HepG2 (cell line): ENCODE measurements around the gene HOXA5. TPM values are rescaled to one million over a fixed set of nuclear protein-coding genes. Genes with fewer than 3 reads are reported as not detected.

Source experiments
- ATAC-seq: fragments of 200-7000 bp; cut with Tn5 transposase; 3 replicates; pipeline ENCODE4 v1.9.1; 2020; ENCODE audit warnings: mild to moderate bottlenecking, moderate library complexity
- BruUV-seq: library from RNA; stranded (reverse); fragments of 400-500 nt; replicated peaks from 2 replicates; lab custom pipeline; 2021; lab: Mats Ljungman, UMichigan
- CTCF ChIA-PET: fragments of 300-600 bp; formaldehyde crosslinking; extraction: SDS; loops from one replicate; lab custom pipeline; 2021; ENCODE audit warnings: low total read pairs, inconsistent platforms, low intra/inter-chr PET ratio; lab: Yijun Ruan, JAX
- POLR2A ChIA-PET: fragments of 350-600 bp; sonication (Branson Sonifier 250); formaldehyde crosslinking; loops from one replicate; lab custom pipeline; 2020; ENCODE audit warnings: antibody characterized with exemption, inconsistent platforms; lab: Yijun Ruan, JAX
- DNase-seq: peaks from one replicate; pipeline ENCODE4 v3.0.0-alpha.2; 2015; ENCODE audit warnings: low spot score
- FAIRE-seq: peaks from 3 replicates; lab custom pipeline; 2011; peaks lifted over from hg19 to GRCh38; lab: Jason Lieb, UNC
- H2AFZ ChIP-seq: one replicate; pipeline ENCODE4 v1.6.1; 2011; ENCODE audit warnings: low read length, inconsistent platforms
- H3K27ac ChIP-seq: fragments of 300-600 bp; 3 replicates; pipeline ENCODE4 v1.8.0; 2011; ENCODE audit warnings: mixed run types, mild to moderate bottlenecking, mixed read lengths, low read length, inconsistent platforms; ENCODE audit not compliant: insufficient read depth; ENCODE audit errors: extremely low read length
- H3K27me3 ChIP-seq, 2 experiments: fragments of 200-600 bp in 1 of 2; 2 replicates in 1 of 2; 3 replicates in 1 of 2; pipeline versions ENCODE4 v1.6.0 to v1.8.0; 2011; ENCODE audit warnings: low read length in 2 of 2, mild to moderate bottlenecking in 2 of 2, moderate library complexity in 2 of 2, inconsistent platforms in 1 of 2; ENCODE audit not compliant: insufficient read depth in 2 of 2, control insufficient read depth in 1 of 2
- H3K36me3 ChIP-seq, 2 experiments: fragments of 200-600 bp in 1 of 2; replicated peaks in 1 of 2; 2 replicates in 1 of 2; 3 replicates in 1 of 2; pipeline versions ENCODE4 v1.5.1 to v1.8.0; 2011; ENCODE audit warnings: low read length in 2 of 2, inconsistent platforms in 1 of 2; ENCODE audit not compliant: insufficient read depth in 2 of 2, control insufficient read depth in 1 of 2
- H3K4me1 ChIP-seq: 2 replicates; pipeline ENCODE4 v1.5.1; 2012; ENCODE audit warnings: low read length, inconsistent platforms; ENCODE audit not compliant: insufficient read depth
- H3K4me2 ChIP-seq: 2 replicates; pipeline ENCODE4 v1.6.0; 2011; ENCODE audit warnings: low read depth, low read length, inconsistent platforms
- H3K4me3 ChIP-seq, 3 experiments: fragments of 200-600 bp in 1 of 3; sonication (generic), shearing (Covaris generic) in 1 of 3; replicated peaks in 1 of 3; 2 replicates each; pipeline ENCODE4 v1.5.1; 2011 to 2016; ENCODE audit warnings: low read length in 3 of 3, inconsistent platforms in 2 of 3, low read depth in 2 of 3, mild to moderate bottlenecking in 2 of 3, control low read depth in 1 of 3, mixed read lengths in 1 of 3; ENCODE audit not compliant: insufficient read depth in 1 of 3
- H3K79me2 ChIP-seq: one replicate; pipeline ENCODE4 v1.6.1; 2011; ENCODE audit warnings: low read length, inconsistent platforms; ENCODE audit not compliant: insufficient read depth
- H3K9ac ChIP-seq: 2 replicates; pipeline ENCODE4 v1.6.0; 2011; ENCODE audit warnings: mild to moderate bottlenecking, low read depth, low read length, inconsistent platforms; ENCODE audit not compliant: insufficient read depth
- H3K9me3 ChIP-seq: 2 replicates; pipeline ENCODE4 v1.5.1; 2012; ENCODE audit warnings: mild to moderate bottlenecking, low read length
- H4K20me1 ChIP-seq: 2 replicates; pipeline ENCODE4 v1.6.0; 2011; ENCODE audit warnings: inconsistent platforms, mild to moderate bottlenecking, low read length, moderate library complexity; ENCODE audit not compliant: insufficient read depth
- NFIC ChIP-seq: IDR thresholded peaks from 2 replicates; pipeline ENCODE4 v1.6.1; 2012; ENCODE audit warnings: mild to moderate bottlenecking, low read length, inconsistent platforms
- NFKBIZ ChIP-seq: IDR thresholded peaks from 2 replicates; pipeline ENCODE4 v1.6.1; 2018; ENCODE audit warnings: missing genetic modification reagents, missing compliant biosample characterization
- PAWR ChIP-seq: sonication (generic); formaldehyde crosslinking; IDR thresholded peaks from 2 replicates; pipeline ENCODE4 v1.4.0; 2020; ENCODE audit warnings: missing genetic modification reagents, mild to moderate bottlenecking, borderline replicate concordance
- PRDM10 ChIP-seq: sonication (generic); formaldehyde crosslinking; IDR thresholded peaks from 2 replicates; pipeline ENCODE4 v1.4.0; 2020; ENCODE audit warnings: low read depth, missing genetic modification reagents
- ZFP90 ChIP-seq: sonication (generic); formaldehyde crosslinking; IDR thresholded peaks from 2 replicates; pipeline ENCODE4 v1.8.0; 2022; ENCODE audit warnings: missing genetic modification reagents, mild to moderate bottlenecking, inconsistent platforms, borderline replicate concordance
- ZNF101 ChIP-seq: sonication (generic); formaldehyde crosslinking; IDR thresholded peaks from 2 replicates; pipeline ENCODE4 v1.4.0; 2020; ENCODE audit warnings: mild to moderate bottlenecking, low read depth, missing genetic modification reagents, borderline replicate concordance
- ZNF205 ChIP-seq: IDR thresholded peaks from 2 replicates; pipeline ENCODE4 v1.6.1; 2018; ENCODE audit warnings: missing biosample characterization, missing genetic modification reagents
- ZNF251 ChIP-seq: sonication (generic); formaldehyde crosslinking; IDR thresholded peaks from 2 replicates; pipeline ENCODE4 v1.9.0; 2021; ENCODE audit warnings: mild to moderate bottlenecking, missing genetic modification reagents
- ZNF33B ChIP-seq: sonication (generic); formaldehyde crosslinking; IDR thresholded peaks from 2 replicates; pipeline ENCODE4 v1.5.1; 2020; ENCODE audit warnings: mild to moderate bottlenecking, missing genetic modification reagents
- ZNF484 ChIP-seq: sonication (generic); formaldehyde crosslinking; IDR thresholded peaks from 2 replicates; pipeline ENCODE4 v1.5.1; 2020; ENCODE audit warnings: mild to moderate bottlenecking, low read depth, missing genetic modification reagents, borderline replicate concordance
- ZNF782 ChIP-seq: sonication (generic); formaldehyde crosslinking; IDR thresholded peaks from 2 replicates; pipeline ENCODE4 v1.4.0; 2020; ENCODE audit warnings: missing genetic modification reagents, mild to moderate bottlenecking, borderline replicate concordance
- WGBS: methylation state at CpG from one replicate; pipeline ENCODE4 v1.1.6; 2017; ENCODE audit warnings: low lambda C conversion rate; 5-methylcytosine and 5-hydroxymethylcytosine counted together
- in situ Hi-C: cut with HindIII; loops from 2 replicates; pipeline ENCODE4 v1.10.0; 2017; ENCODE audit warnings: low pct_unique_long_range_greater_than_20kb; ENCODE audit not compliant: extremely low pct_ligation_motif_present
- intact Hi-C: fragments of 100-400 bp; cut with micrococcal nuclease; formaldehyde crosslinking; loops from one replicate; pipeline ENCODE4 v1.10.0; 2022; ENCODE audit not compliant: unreplicated experiment
- polyA plus RNA-seq, 8 experiments: library from polyadenylated mRNA; depleted of rRNA in 3 of 8; stranded (reverse) in 7 of 8; unstranded in 1 of 8; fragments of >200 nt; fragmentation: Illumina TruSeq in 4 of 8; extraction: Trizol in 4 of 8; gene quantifications; 2 replicates each; pipeline versions ENCODE4 v1.2.1 to v1.2.3, GENCODE V29; 2011 to 2016; ENCODE audit warnings: low read depth in 4 of 8, missing spikeins in 1 of 8, mixed read lengths in 1 of 8; ENCODE audit not compliant: insufficient read depth in 1 of 8
- total RNA-seq, 5 experiments: library from RNA; depleted of rRNA; stranded (reverse); fragments of >200 nt; fragmentation: Illumina TruSeq; extraction: Trizol; gene quantifications; 2 replicates each; pipeline ENCODE4 v1.2.3, GENCODE V29; 2016; ENCODE audit warnings: low read depth in 1 of 5
- TF ChIP-seq, protein P1 (sequence below): sonication (generic); formaldehyde crosslinking; IDR thresholded peaks from 2 replicates; pipeline ENCODE4 v1.5.1; 2020; ENCODE audit warnings: missing genetic modification reagents, mild to moderate bottlenecking, borderline replicate concordance
- TF ChIP-seq, protein P2 (sequence below): sonication (generic); formaldehyde crosslinking; IDR thresholded peaks from 2 replicates; pipeline ENCODE4 v1.5.0; 2020; ENCODE audit warnings: missing genetic modification reagents, mild to moderate bottlenecking, borderline replicate concordance

HOXA5 gene
- total and polyA plus RNA-seq, 2 of the 13 experiments (the other 11 are each of a cell fraction or from before 2014, with no cell fraction given), result 3.2 to 3.6 TPM

GRCh38 chr7:27109466-27110185 is 33.9 kb downstream of the HOXA5 start:
- POLR2A ChIA-PET, result interaction anchor here (3.8 kb wide), 1 partner anchor 12 kb away, joined by 55 read pairs; no protein-coding TSS in a partner anchor
- Histone ChIP-seq H3K9ac (no peak overlapping the region), H2AFZ (no peak overlapping the region), H3K79me2 (peaks cover 12% of the 10 kb centered on the region), H3K4me2 (no peak overlapping the region), H4K20me1 (peaks cover 5% of the 10 kb centered on the region; the same call in 1 of the 2 replicates), H3K27ac (no peak overlapping the region), H3K4me1 (peaks cover 12% of the 10 kb centered on the region; the same call in 1 of the 2 replicates), H3K4me3 (no peak overlapping the region), H3K9me3 (no peaks in the 10 kb centered on the region), H3K36me3 (peaks cover 2 to 7% of the 10 kb centered on the region in 2 experiments; a peak in 2 of 5 replicates), H3K27me3 (no peaks in the 10 kb centered on the region)
- DNase-seq (no peak), FAIRE-seq (no peak), ATAC-seq (no peak; the same call in 2 of the 3 replicates)
- in situ Hi-C loops, result no loop called here
- BruUV-seq, result no TSS peak
- CTCF ChIA-PET, result no interaction called here
- WGBS, result 94% methylated on average over 3 of the region's 4 CpGs
- intact Hi-C loops, result no loop called here
- TF ChIP-seq ZNF484 (no peak), ZFP90 (CRISPR knock-in tag) (no peak), NFIC (no peak), ZNF205 (no peak), ZNF782 (no peak), PRDM10 (no peak), NFKBIZ (CRISPR knock-in tag) (no peak), PAWR (CRISPR knock-in tag) (no peak), ZNF33B (CRISPR knock-in tag) (no peak), ZNF101 (CRISPR knock-in tag) (no peak), ZNF251 (CRISPR knock-in tag) (no peak)
- TF ChIP-seq, protein P1, sequence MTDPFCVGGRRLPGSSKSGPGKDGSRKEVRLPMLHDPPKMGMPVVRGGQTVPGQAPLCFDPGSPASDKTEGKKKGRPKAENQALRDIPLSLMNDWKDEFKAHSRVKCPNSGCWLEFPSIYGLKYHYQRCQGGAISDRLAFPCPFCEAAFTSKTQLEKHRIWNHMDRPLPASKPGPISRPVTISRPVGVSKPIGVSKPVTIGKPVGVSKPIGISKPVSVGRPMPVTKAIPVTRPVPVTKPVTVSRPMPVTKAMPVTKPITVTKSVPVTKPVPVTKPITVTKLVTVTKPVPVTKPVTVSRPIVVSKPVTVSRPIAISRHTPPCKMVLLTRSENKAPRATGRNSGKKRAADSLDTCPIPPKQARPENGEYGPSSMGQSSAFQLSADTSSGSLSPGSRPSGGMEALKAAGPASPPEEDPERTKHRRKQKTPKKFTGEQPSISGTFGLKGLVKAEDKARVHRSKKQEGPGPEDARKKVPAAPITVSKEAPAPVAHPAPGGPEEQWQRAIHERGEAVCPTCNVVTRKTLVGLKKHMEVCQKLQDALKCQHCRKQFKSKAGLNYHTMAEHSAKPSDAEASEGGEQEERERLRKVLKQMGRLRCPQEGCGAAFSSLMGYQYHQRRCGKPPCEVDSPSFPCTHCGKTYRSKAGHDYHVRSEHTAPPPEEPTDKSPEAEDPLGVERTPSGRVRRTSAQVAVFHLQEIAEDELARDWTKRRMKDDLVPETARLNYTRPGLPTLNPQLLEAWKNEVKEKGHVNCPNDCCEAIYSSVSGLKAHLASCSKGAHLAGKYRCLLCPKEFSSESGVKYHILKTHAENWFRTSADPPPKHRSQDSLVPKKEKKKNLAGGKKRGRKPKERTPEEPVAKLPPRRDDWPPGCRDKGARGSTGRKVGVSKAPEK, result no peak
- TF ChIP-seq, protein P2, sequence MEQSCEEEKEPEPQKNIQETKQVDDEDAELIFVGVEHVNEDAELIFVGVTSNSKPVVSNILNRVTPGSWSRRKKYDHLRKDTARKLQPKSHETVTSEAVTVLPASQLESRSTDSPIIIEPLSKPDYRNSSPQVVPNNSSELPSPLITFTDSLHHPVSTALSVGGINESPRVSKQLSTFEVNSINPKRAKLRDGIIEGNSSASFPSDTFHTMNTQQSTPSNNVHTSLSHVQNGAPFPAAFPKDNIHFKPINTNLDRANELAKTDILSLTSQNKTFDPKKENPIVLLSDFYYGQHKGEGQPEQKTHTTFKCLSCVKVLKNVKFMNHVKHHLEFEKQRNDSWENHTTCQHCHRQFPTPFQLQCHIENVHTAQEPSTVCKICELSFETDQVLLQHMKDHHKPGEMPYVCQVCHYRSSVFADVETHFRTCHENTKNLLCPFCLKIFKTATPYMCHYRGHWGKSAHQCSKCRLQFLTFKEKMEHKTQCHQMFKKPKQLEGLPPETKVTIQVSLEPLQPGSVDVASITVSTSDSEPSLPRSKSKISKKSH, result no peak
